Measurements from ENCODE around the gene PTPRM. TPM values are rescaled to one million over a fixed set of nuclear protein-coding genes. Genes with fewer than 3 reads are reported as not detected.

PTPRM gene
- total and polyA plus RNA-seq, 2 of the 4 experiments (the other 2 are of a cell fraction) = 28.3 to 51.2 TPM

DNA sequence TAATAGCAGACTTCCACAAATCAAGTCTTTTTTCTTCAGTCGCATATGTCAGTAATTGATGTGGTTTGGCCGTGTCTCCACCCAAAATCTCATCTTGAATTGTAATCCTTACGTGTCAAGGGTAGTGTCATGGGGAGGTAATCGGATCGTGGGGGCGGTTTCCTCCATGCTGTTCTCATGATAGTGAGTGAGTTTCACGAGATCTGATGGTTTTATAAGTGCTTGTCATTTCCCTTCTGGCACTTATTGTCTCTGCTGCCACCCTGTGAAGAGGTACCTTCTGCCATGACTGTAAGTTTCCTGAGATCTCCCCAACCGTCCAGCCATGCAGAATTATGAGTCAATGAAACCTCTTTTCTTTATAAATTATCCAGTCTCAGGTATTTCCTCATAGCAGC, 478.8 kb downstream of the PTPRM start:
- Histone ChIP-seq H2BK20ac (ENCODE audit: low read depth, low read length) (no peak overlapping the region), H4K91ac (ENCODE audit: insufficient read depth, low read depth, low read length) (no peak overlapping the region), H3K4me2 (ENCODE audit: low read depth, low read length) (no peak overlapping the region), H4K20me1 (ENCODE audit: insufficient read depth, low read length) (peaks cover 4% of the 10 kb centered on the region; the same call in 1 of the 2 replicates), H3K18ac (ENCODE audit: low read depth, low read length) (no peak overlapping the region), H2AFZ (replicated peaks; ENCODE audit: low read length, poor library complexity) (no peak overlapping the region), H2AK9ac (replicated peaks; ENCODE audit: low read depth, low read length, poor library complexity) (no peak overlapping the region), H4K8ac (ENCODE audit: low read depth in 2 of 2, low read length in 2 of 2) (no peak overlapping the region), H3K56ac (ENCODE audit: extremely low read depth, insufficient read depth, low read length) (no peak overlapping the region), H3K27ac (ENCODE audit: insufficient read depth, low read length) (no peak overlapping the region), H2BK15ac (ENCODE audit: low read depth, low read length) (no peak overlapping the region), H3K9ac (ENCODE audit: low read depth, low read length) (no peak overlapping the region), H3K9me3 (ENCODE audit: control insufficient read depth, insufficient read depth, low read length) (no peaks in the 10 kb centered on the region), H3K9me1 (ENCODE audit: insufficient read depth, low read length) (peaks cover 5% of the 10 kb centered on the region; the same call in 1 of the 2 replicates), H3K23ac (ENCODE audit: low read depth, low read length) (no peak overlapping the region), H3K27me3 (ENCODE audit: control insufficient read depth, insufficient read depth, low read length) (no peaks in the 10 kb centered on the region), H3K79me1 (ENCODE audit: low read depth in 1 of 2, low read length in 2 of 2) (peaks cover 0 to 12% of the 10 kb centered on the region in 2 experiments; a peak in 3 of 4 replicates), H3K4ac (ENCODE audit: low read depth, low read length) (no peak overlapping the region), H3K4me3 (ENCODE audit: insufficient read depth, low read depth, low read length) (no peak overlapping the region), H3K4me1 (ENCODE audit: control insufficient read depth, insufficient read depth, low read length) (peaks cover 4% of the 10 kb centered on the region), H2BK120ac (ENCODE audit: low read depth, low read length) (no peak overlapping the region), H2BK5ac (ENCODE audit: low read depth, low read length, poor library complexity, severe bottlenecking) (no peak overlapping the region), H3K36me3 (ENCODE audit: control insufficient read depth, insufficient read depth, low read length) (no peaks in the 10 kb centered on the region), H4K5ac (ENCODE audit: low read depth, low read length) (no peak overlapping the region), H2AK5ac (ENCODE audit: low read depth, low read length) (no peak overlapping the region), H3K14ac (replicated peaks; ENCODE audit: low read depth, low read length) (no peak overlapping the region)
- DNase-seq (no peak), ATAC-seq (ENCODE audit: low read depth) (no peak)
- in situ Hi-C loops (cut with MboI; ENCODE audit: low sequenced_read_pairs) = no loop called here
- dilution Hi-C loops (cut with HindIII; ENCODE audit: low sequenced_read_pairs, unreplicated experiment) = no loop called here
- CTCF ChIA-PET = no interaction called here
- intact Hi-C loops (cut with micrococcal nuclease) = no loop called here
- no TSS peak for BruUV-seq (replicated peaks)
- no peak for TF ChIP-seq MXI1 (IDR thresholded peaks at IDR 0.05; ENCODE audit: borderline replicate concordance, low read depth, low read length)
- TF ChIP-seq MAZ (IDR thresholded peaks at IDR 0.05; ENCODE audit: borderline replicate concordance, low read depth, low read length) = no peak
- TF ChIP-seq CEBPB (IDR thresholded peaks at IDR 0.05; ENCODE audit: low read depth, low read length) = no peak
- TF ChIP-seq, protein P1, sequence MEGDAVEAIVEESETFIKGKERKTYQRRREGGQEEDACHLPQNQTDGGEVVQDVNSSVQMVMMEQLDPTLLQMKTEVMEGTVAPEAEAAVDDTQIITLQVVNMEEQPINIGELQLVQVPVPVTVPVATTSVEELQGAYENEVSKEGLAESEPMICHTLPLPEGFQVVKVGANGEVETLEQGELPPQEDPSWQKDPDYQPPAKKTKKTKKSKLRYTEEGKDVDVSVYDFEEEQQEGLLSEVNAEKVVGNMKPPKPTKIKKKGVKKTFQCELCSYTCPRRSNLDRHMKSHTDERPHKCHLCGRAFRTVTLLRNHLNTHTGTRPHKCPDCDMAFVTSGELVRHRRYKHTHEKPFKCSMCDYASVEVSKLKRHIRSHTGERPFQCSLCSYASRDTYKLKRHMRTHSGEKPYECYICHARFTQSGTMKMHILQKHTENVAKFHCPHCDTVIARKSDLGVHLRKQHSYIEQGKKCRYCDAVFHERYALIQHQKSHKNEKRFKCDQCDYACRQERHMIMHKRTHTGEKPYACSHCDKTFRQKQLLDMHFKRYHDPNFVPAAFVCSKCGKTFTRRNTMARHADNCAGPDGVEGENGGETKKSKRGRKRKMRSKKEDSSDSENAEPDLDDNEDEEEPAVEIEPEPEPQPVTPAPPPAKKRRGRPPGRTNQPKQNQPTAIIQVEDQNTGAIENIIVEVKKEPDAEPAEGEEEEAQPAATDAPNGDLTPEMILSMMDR (conservative IDR thresholded peaks at IDR 0.05; ENCODE audit: low read depth, low read length) = no peak
- no peak for TF ChIP-seq CHD1 (IDR thresholded peaks at IDR 0.05; ENCODE audit: low read depth, low read length)
- TF ChIP-seq, protein P2, sequence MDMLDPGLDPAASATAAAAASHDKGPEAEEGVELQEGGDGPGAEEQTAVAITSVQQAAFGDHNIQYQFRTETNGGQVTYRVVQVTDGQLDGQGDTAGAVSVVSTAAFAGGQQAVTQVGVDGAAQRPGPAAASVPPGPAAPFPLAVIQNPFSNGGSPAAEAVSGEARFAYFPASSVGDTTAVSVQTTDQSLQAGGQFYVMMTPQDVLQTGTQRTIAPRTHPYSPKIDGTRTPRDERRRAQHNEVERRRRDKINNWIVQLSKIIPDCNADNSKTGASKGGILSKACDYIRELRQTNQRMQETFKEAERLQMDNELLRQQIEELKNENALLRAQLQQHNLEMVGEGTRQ (IDR thresholded peaks at IDR 0.05; ENCODE audit: low read depth, low read length) = no peak
- TF ChIP-seq MAFK (IDR thresholded peaks at IDR 0.05; ENCODE audit: low read depth, low read length) = no peak
- no peak for TF ChIP-seq RCOR1 (IDR thresholded peaks at IDR 0.05; ENCODE audit: insufficient replicate concordance, low read length)
- TF ChIP-seq SMC3 (IDR thresholded peaks at IDR 0.05; ENCODE audit: low read depth, low read length) = no peak
- no peak for TF ChIP-seq ELK1 (IDR thresholded peaks at IDR 0.05; ENCODE audit: borderline replicate concordance, low read depth, low read length)
- TF ChIP-seq FOS (IDR thresholded peaks at IDR 0.05; ENCODE audit: low read depth, low read length) = no peak
- TF ChIP-seq POLR2A (IDR thresholded peaks at IDR 0.05; ENCODE audit: low read depth, low read length) = no peak
- POLR2A ChIA-PET (ENCODE audit: unreplicated experiment) = no interaction called here
- 100% methylated on average over 1 of the region's 8 CpGs; no CpG with 5 or more reads in 1 of the 2 experiments for WGBS, 2 experiments (ENCODE audit: extremely low coverage in 2 of 2, insufficient read length in 1 of 2)
